GM12878 (cell line): Measurements from ENCODE around the gene PBLD. TPM values are rescaled to one million over a fixed set of nuclear protein-coding genes. Genes with fewer than 3 reads are reported as not detected.

Experiments used
- ASH2L ChIP-seq: fragments of 300-600, 200-600 bp; sonication (generic); IDR thresholded peaks from 2 replicates; pipeline ENCODE4 v1.6.1; 2017; ENCODE audit warnings: low read depth, mild to moderate bottlenecking, borderline replicate concordance
- FOS ChIP-seq: IDR thresholded peaks from 3 replicates; pipeline ENCODE4 v1.6.1; 2011; ENCODE audit warnings: borderline replicate concordance; ENCODE audit not compliant: insufficient read length; ENCODE audit errors: extremely low read depth
- HDGF ChIP-seq: fragments of 450-650 bp; IDR thresholded peaks from 2 replicates; pipeline ENCODE4 v1.6.1; 2016; ENCODE audit warnings: antibody characterized with exemption
- MTA3 ChIP-seq: IDR thresholded peaks from 2 replicates; pipeline ENCODE4 v1.6.1; 2012; ENCODE audit warnings: low read length, inconsistent platforms, borderline replicate concordance
- POU2F2 ChIP-seq: IDR thresholded peaks from 3 replicates; pipeline ENCODE4 v1.6.1; 2011; ENCODE audit warnings: low read depth, mild to moderate bottlenecking, low read length, borderline replicate concordance
- RUNX3 ChIP-seq: IDR thresholded peaks from 2 replicates; pipeline ENCODE4 v1.6.1; 2012; ENCODE audit warnings: low read length, inconsistent platforms
- polyA plus RNA-seq, 11 experiments: library from polyadenylated mRNA; depleted of rRNA in 4 of 11; unstranded in 6 of 11; stranded (reverse) in 5 of 11; fragments of >200 nt; fragmentation: Nextera tagmentation in 4 of 11; fragmentation: Illumina TruSeq in 1 of 11; extraction: Ambion mirVana in 4 of 11; extraction: Trizol in 1 of 11; gene quantifications; 1 replicate in 1 of 11; 2 replicates in 10 of 11; pipeline versions ENCODE4 v1.2.1 to v1.2.3, GENCODE V29; 2011 to 2016; ENCODE audit warnings: inconsistent platforms in 2 of 11, missing spikeins in 2 of 11, low read depth in 1 of 11
- total RNA-seq, 4 experiments: library from RNA; depleted of rRNA in 3 of 4; stranded (reverse); fragments of >200 nt in 3 of 4; fragmentation: Illumina TruSeq in 1 of 4; extraction: Trizol in 1 of 4; gene quantifications; 2 replicates each; pipeline versions ENCODE4 v1.2.1 to v1.2.3, GENCODE V29; 2013 to 2021
- TF ChIP-seq, protein P1 (sequence below): IDR thresholded peaks from 2 replicates; pipeline ENCODE4 v1.6.1; 2012; ENCODE audit warnings: low read depth, low read length, improper control_type of control experiment
- TF ChIP-seq, protein P2 (sequence below): fragments of 450-650 bp; IDR thresholded peaks from 2 replicates; pipeline ENCODE4 v1.6.1; 2017; ENCODE audit warnings: mild to moderate bottlenecking, moderate library complexity

Gene PBLD
- total and polyA plus RNA-seq, 10 of the 15 experiments (the other 5 are each of a cell fraction or from before 2014, with no cell fraction given), result 0.68 to 2.8 (median 1.7) TPM

DNA sequence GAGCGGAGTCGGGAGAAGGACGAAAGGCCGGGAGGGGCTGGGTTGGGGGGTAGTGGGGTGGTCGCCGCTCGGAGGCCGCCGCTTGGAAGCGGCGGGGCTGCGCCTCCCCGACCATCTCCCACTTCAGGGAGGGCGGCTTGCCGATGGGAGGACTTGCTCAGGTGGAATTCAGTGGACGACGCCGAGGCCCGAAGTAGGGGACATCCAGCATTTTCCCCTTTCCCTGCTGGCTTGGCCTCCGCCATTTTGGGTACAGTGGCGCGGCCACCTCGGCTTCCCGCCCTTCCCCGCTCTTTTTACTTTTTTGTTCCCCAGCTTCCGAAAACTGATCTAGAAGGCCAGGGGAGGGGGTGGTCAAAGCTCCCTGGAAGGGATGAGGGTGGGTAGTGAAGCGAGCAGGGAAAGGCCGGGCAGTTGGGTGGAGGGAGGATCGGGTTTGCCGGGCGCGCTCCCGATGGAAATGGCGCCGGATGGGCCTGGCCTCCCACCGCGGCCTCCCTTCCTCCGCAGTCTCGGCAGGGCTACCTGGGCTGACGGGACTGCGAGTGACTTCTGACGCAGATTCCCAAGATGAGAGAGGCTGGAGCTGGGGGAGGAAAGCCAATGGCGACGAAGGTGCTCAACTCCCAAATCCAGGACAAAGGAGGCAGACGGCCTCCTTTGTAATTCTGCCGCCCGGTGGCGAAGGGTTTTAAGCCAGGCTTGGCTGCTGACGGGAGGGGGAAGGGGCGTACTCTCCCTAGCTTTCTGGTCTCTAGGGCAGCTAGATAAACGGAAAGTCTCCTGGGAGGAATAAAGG is at the start of gene PBLD (continued):
- TF ChIP-seq, protein P1, sequence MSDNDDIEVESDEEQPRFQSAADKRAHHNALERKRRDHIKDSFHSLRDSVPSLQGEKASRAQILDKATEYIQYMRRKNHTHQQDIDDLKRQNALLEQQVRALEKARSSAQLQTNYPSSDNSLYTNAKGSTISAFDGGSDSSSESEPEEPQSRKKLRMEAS, result no peak
- TF ChIP-seq MTA3 (no peak; the same call in 1 of the 2 replicates), FOS (no peak), ASH2L (0 out of 2 replicates have a peak, but pooled peaks have one; percentile 70), POU2F2 (peak; percentile 57; the same call in 2 of the 3 replicates), RUNX3 (peak; percentile 24; the same call in 1 of the 2 replicates), HDGF (peak; percentile 9; the same call in 1 of the 2 replicates)
- TF ChIP-seq, protein P2, sequence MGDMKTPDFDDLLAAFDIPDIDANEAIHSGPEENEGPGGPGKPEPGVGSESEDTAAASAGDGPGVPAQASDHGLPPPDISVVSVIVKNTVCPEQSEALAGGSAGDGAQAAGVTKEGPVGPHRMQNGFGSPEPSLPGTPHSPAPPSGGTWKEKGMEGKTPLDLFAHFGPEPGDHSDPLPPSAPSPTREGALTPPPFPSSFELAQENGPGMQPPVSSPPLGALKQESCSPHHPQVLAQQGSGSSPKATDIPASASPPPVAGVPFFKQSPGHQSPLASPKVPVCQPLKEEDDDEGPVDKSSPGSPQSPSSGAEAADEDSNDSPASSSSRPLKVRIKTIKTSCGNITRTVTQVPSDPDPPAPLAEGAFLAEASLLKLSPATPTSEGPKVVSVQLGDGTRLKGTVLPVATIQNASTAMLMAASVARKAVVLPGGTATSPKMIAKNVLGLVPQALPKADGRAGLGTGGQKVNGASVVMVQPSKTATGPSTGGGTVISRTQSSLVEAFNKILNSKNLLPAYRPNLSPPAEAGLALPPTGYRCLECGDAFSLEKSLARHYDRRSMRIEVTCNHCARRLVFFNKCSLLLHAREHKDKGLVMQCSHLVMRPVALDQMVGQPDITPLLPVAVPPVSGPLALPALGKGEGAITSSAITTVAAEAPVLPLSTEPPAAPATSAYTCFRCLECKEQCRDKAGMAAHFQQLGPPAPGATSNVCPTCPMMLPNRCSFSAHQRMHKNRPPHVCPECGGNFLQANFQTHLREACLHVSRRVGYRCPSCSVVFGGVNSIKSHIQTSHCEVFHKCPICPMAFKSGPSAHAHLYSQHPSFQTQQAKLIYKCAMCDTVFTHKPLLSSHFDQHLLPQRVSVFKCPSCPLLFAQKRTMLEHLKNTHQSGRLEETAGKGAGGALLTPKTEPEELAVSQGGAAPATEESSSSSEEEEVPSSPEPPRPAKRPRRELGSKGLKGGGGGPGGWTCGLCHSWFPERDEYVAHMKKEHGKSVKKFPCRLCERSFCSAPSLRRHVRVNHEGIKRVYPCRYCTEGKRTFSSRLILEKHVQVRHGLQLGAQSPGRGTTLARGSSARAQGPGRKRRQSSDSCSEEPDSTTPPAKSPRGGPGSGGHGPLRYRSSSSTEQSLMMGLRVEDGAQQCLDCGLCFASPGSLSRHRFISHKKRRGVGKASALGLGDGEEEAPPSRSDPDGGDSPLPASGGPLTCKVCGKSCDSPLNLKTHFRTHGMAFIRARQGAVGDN, result no peak
